HG02623 (cell line): Measurements from ENCODE around the gene TTC28.
"Not testable (repeated sequence)": the region's sequence is repeated elsewhere in the genome, so short reads cannot be mapped to it uniquely, and the experiment has no call there.

ENCODE experiments used
- ATAC-seq: cut with Tn5 transposase; IDR thresholded peaks from one replicate; pipeline ENCODE4 v1.9.1; 2021; ENCODE audit warnings: moderate library complexity; ENCODE audit not compliant: unreplicated experiment

Gene TTC28

DNA sequence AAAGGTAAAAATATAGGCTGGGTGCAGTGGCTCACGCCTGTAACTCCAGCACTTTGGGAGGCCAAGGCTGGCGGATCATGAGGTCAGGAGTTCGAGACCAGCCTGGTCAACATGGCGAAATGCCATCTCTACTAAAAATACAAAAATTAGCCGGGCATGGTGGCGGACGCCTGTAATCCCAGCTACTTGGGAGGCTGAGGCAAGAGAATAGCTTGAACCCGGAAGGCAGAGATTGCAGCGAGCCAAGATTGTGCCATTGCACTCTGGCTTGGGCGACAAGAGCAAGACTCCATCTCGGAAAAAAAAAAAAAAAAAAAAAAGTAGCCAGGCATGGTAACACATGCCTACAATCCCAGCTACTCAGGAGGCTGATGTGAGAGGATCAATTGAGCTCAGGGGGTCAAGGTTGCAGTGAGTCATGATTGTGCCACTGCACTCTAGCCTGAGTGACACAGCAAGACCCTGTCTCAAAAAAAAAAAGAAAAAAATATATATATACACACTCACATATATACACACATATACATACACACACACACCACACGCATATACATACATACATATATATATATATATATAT is 112.6 kb downstream of the TTC28 start:
- not testable (repeated sequence) for ATAC-seq

DNA sequence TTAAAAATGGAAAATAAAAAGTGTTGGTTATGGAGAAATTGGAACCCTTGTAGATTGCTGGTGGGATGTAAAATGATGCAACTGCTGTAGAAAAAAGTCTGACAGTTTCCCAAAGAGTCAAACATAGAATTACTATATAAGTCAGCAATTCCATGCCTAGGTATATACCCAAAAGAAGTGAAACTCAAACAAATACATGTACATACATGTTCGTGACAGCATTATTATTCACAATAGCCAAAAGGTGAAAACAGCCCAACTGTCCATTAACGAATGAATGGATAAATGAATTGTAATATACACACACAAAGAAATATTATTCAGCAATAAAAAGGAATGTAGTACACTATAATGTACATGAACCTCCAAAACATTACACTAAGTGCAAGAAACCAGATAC is 116.0 kb downstream of the TTC28 start:
- no peak for ATAC-seq

GRCh38 chr22:28562324-28562723 is 117.3 kb downstream of the TTC28 start:
- ATAC-seq: no peak

DNA sequence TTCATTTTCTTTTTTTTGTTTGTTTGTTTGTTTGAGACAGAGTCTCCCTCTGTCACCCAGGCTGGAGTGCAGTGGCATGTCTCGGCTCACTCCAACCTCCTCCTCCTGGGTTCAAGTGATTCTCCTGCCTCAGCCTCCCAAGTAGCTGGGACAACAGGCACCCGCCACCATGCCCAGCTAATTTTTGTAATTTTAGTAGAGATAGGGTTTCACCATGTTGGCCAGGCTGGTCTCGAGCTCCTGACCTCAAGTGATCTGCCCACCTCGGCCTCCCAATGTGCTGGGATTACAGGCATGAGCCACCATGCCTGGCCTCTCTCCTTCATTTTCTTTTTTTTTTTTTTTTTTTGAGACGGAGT is 118.9 kb downstream of the TTC28 start:
- ATAC-seq: not testable (repeated sequence)

- no peak for ATAC-seq
Measured at GRCh38 chr22:28560046-28560742, 119.4 kb downstream of the TTC28 start.

- ATAC-seq: no peak
Measured at GRCh38 chr22:28557184-28557583, 122.5 kb downstream of the TTC28 start.

- not testable (repeated sequence) for ATAC-seq
Measured at GRCh38 chr22:28553108-28553866, 126.4 kb downstream of the TTC28 start.

DNA sequence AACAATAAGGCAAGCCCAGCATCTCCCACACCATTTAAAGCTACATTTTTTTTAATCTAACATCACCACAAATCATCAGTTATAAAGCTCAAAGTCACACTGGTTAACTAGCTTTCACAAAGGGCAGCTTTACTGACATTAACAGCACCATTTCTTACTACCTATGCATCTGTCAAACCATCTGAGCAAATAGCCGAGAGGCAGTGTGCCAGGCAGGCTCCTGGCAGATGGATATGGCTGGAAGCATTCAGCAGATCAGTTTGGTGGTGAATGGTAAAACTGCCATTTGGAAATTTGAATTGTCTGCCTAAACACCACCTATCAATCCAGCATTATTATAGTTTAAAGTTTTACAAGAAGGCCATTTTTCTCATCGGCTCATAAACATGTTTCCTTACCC is 131.2 kb downstream of the TTC28 start:
- no peak for ATAC-seq

GRCh38 chr22:28547132-28547842 is 132.4 kb downstream of the TTC28 start:
- ATAC-seq: no peak

DNA sequence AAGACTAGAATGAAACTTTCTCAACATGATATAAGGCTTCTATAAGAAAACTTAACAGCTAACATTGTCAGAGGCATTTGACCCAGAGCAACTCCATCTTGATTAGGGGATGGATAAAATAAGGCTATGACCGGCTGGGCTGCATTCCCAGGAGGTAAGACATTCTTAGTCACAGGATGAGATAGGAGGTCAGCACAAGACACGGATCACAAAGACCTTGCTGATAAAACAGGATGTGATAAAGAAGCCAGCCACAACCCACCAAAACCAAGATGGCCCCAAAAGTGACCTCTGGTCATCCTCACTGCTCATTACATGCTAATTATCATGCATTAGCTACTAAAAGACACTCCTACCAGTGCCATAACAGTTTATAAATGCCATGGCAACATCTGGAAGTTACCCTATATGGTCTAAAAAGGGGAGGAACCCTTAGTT is 135.2 kb downstream of the TTC28 start:
- no peak for ATAC-seq

- no peak for ATAC-seq
Measured at GRCh38 chr22:28542980-28543621, 136.5 kb downstream of the TTC28 start.

DNA sequence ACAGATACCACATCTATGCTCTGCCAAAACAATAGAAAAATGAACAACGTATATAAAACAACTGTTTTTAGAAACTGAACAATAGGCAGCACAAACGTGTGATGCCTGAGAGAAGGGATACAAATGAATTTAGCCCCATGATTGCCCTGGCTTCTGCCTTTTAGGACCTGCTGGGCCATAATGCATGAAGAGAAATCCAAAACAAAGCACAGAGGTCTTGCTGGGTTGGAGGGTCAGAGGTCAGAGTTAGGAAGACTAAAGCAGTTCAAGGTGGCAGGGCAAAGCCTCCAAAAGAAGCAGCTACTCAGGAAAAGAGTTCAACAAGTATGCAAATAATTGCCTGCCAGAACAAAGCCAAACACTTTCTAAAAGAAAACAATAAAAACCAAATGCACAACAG is 138.5 kb downstream of the TTC28 start:
- ATAC-seq: no peak

DNA sequence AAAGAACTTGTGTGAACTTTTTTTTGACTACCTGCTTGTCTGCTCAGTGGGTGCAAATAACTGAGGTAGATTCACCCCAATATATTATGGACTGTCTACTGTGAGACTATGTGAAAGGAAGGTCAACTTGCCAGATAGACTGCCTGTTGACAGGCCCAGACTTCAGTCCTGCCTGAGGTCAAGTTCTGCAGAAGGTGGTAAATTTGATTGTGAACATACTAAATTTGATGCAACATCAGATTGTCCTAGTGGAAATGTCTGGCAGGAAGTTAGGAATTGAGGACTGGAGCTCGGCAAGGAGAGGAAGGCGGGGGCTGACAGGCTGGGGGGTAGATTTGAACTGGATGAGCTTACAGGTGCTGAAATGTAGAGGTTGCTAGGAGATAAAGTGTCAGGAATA is 140.7 kb downstream of the TTC28 start:
- ATAC-seq: no peak

GRCh38 chr22:28530565-28530964 is 149.1 kb downstream of the TTC28 start:
- ATAC-seq: not testable (repeated sequence)

DNA sequence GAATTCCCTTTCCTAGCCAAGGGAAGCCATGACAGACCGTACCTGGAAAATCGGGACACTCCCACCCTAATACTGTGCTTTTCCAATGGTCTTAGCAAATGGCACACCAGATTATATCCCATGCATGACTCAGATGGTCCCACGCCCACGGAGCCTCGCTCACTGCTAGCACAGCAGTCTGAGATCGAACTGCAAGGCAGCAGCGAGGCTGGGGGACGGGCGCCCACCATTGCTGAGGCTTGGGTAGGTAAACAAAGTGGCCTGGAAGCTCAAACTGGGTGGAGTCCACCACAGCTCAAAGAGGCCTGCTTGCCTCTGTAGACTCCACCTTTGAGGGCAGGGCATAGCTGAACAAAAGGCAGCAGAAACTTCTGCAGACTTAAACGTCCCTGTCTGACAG is 150.5 kb downstream of the TTC28 start:
- ATAC-seq: not testable (repeated sequence)

- ATAC-seq: no peak
Measured at GRCh38 chr22:28521451-28521850, 158.2 kb downstream of the TTC28 start.

- no peak for ATAC-seq
Measured at GRCh38 chr22:28514321-28514821, 165.3 kb downstream of the TTC28 start.

DNA sequence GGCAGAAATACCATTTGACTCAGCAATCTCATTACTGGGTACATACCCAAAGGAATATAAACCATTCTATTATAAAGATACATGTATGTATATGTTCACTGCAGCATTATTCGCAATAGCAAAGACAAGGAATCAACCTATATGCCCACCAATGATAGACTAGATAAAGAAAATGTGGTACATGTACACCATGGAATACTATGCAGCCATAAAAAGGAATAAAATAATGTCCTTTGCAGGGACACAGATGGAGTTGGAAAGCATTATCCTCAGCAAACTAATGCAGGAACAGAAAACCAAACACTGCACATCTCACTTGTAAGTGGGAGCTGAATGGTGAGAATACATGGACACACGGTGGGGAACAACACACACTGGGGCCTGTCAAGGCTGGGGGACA is 167.3 kb downstream of the TTC28 start:
- ATAC-seq: not testable (repeated sequence)

- ATAC-seq: no peak
Measured at GRCh38 chr22:28507896-28508295, 171.7 kb downstream of the TTC28 start.

GRCh38 chr22:28506150-28506535 is 173.5 kb downstream of the TTC28 start:
- no peak for ATAC-seq
